Caki2 (cell line): ENCODE measurements around the gene SMAP2. TPM values are rescaled to one million over a fixed set of nuclear protein-coding genes. Genes with fewer than 3 reads are reported as not detected.

ENCODE experiments used
- DNase-seq: peaks from one replicate; pipeline ENCODE4 v3.0.0-alpha.2; 2015; ENCODE audit warnings: low read depth
- in situ Hi-C: cut with HindIII; loops from 2 replicates; pipeline ENCODE4 v1.10.0; 2016; ENCODE audit warnings: low sequenced_read_pairs, low pct_unique_long_range_greater_than_20kb, mixed read lengths
- total RNA-seq: library from RNA; depleted of rRNA; stranded (reverse); fragments of >200 nt; shearing (Covaris generic); gene quantifications from 2 replicates; pipeline ENCODE4 v1.2.3, GENCODE V29; 2014; ENCODE audit warnings: low replicate concordance

Gene SMAP2
- total RNA-seq, 1 experiment from 2014 or later = 18.9 TPM

GRCh38 chr1:40362699-40363098, 10.8 kb upstream of the SMAP2 start:
- in situ Hi-C loops = no loop called here
- DNase-seq = peak; percentile 24

GRCh38 chr1:40363721-40364120, 9.8 kb upstream of the SMAP2 start:
- no peak for DNase-seq
- in situ Hi-C loops = no loop called here

GRCh38 chr1:40371707-40372258, 1.7 kb upstream of the SMAP2 start:
- no peak for DNase-seq
- in situ Hi-C loops = no loop called here

- no peak for DNase-seq
- in situ Hi-C loops = no loop called here
These were observed 737 bp upstream of the SMAP2 start for GRCh38 chr1:40372658-40373322.

- no peak for DNase-seq
- in situ Hi-C loops = no loop called here
These were observed 4.0 kb downstream of the SMAP2 start for GRCh38 chr1:40377512-40377911.

- no peak for DNase-seq
- in situ Hi-C loops = no loop called here
These were observed 6.4 kb downstream of the SMAP2 start for GRCh38 chr1:40379785-40380452.

- no peak for DNase-seq
- in situ Hi-C loops = no loop called here
These were observed 7.3 kb downstream of the SMAP2 start for GRCh38 chr1:40380817-40381216.

GRCh38 chr1:40381268-40382107, 8.0 kb downstream of the SMAP2 start:
- in situ Hi-C loops = no loop called here
- DNase-seq = no peak

GRCh38 chr1:40382108-40382460, 8.6 kb downstream of the SMAP2 start:
- no peak for DNase-seq
- in situ Hi-C loops = no loop called here

- no peak for DNase-seq
- in situ Hi-C loops = no loop called here
These were observed 9.1 kb downstream of the SMAP2 start for GRCh38 chr1:40382601-40383000.

- in situ Hi-C loops = no loop called here
- DNase-seq = no peak
These were observed 9.6 kb downstream of the SMAP2 start for GRCh38 chr1:40383095-40383487.

GRCh38 chr1:40383488-40384412, 10.2 kb downstream of the SMAP2 start:
- in situ Hi-C loops = no loop called here
- DNase-seq = no peak

GRCh38 chr1:40384413-40384762, 10.9 kb downstream of the SMAP2 start:
- DNase-seq = no peak
- in situ Hi-C loops = no loop called here

GRCh38 chr1:40384887-40385286, 11.4 kb downstream of the SMAP2 start:
- in situ Hi-C loops = no loop called here
- DNase-seq = no peak

- in situ Hi-C loops = no loop called here
These were observed 12.2 kb downstream of the SMAP2 start for GRCh38 chr1:40385437-40386358.

GRCh38 chr1:40386359-40386723, 12.8 kb downstream of the SMAP2 start:
- in situ Hi-C loops = no loop called here

More at GRCh38 chr1:40385437-40386358, 12.2 kb downstream of the SMAP2 start:
- no peak for DNase-seq

GRCh38 chr1:40386796-40387195, 13.3 kb downstream of the SMAP2 start:
- in situ Hi-C loops = no loop called here
- no peak for DNase-seq

More at GRCh38 chr1:40386359-40386723, 12.8 kb downstream of the SMAP2 start:
- DNase-seq = no peak
